HG03469 (cell line): Measurements from ENCODE around the gene FAM168A.

Source experiments
- ATAC-seq: cut with Tn5 transposase; IDR thresholded peaks from one replicate; pipeline ENCODE4 v1.9.1; 2021; ENCODE audit warnings: mild to moderate bottlenecking, moderate library complexity, moderate number of reproducible peaks; ENCODE audit not compliant: unreplicated experiment

Gene FAM168A

GRCh38 chr11:73524774-73525173 lies 73.1 kb downstream of the FAM168A start:
- no peak for ATAC-seq

- ATAC-seq, result no peak
These were observed 76.3 kb downstream of the FAM168A start for GRCh38 chr11:73521621-73522020.

GRCh38 chr11:73520353-73521061 lies 77.4 kb downstream of the FAM168A start:
- ATAC-seq, result no peak

GRCh38 chr11:73519266-73519665 lies 78.6 kb downstream of the FAM168A start:
- ATAC-seq, result no peak

GRCh38 chr11:73518195-73518594 lies 79.7 kb downstream of the FAM168A start:
- no peak for ATAC-seq

- ATAC-seq, result no peak
These were observed 81.8 kb downstream of the FAM168A start for GRCh38 chr11:73516080-73516479.

GRCh38 chr11:73513707-73514106 lies 84.2 kb downstream of the FAM168A start:
- ATAC-seq, result no peak

GRCh38 chr11:73510877-73511276 lies 87.0 kb downstream of the FAM168A start:
- no peak for ATAC-seq

- ATAC-seq, result no peak
These were observed 87.8 kb downstream of the FAM168A start for GRCh38 chr11:73510106-73510505.

- no peak for ATAC-seq
These were observed 88.7 kb downstream of the FAM168A start for GRCh38 chr11:73509188-73509587.

GRCh38 chr11:73508243-73509176 lies 89.4 kb downstream of the FAM168A start:
- no peak for ATAC-seq

- no peak for ATAC-seq
These were observed 90.8 kb downstream of the FAM168A start for GRCh38 chr11:73507086-73507485.

GRCh38 chr11:73506038-73506437 lies 91.9 kb downstream of the FAM168A start:
- no peak for ATAC-seq

- ATAC-seq, result no peak
These were observed 99.6 kb downstream of the FAM168A start for GRCh38 chr11:73498343-73498742.

GRCh38 chr11:73496134-73496533 lies 101.8 kb downstream of the FAM168A start:
- ATAC-seq, result no peak

GRCh38 chr11:73495731-73496130 lies 102.2 kb downstream of the FAM168A start:
- ATAC-seq, result no peak

GRCh38 chr11:73493956-73494598 lies 103.8 kb downstream of the FAM168A start:
- no peak for ATAC-seq

GRCh38 chr11:73481626-73482025 lies 116.3 kb downstream of the FAM168A start:
- no peak for ATAC-seq

- ATAC-seq, result no peak
These were observed 117.2 kb downstream of the FAM168A start for GRCh38 chr11:73480677-73481076.

GRCh38 chr11:73478737-73479347 lies 119.1 kb downstream of the FAM168A start:
- ATAC-seq, result no peak

GRCh38 chr11:73477518-73477917 lies 120.4 kb downstream of the FAM168A start:
- no peak for ATAC-seq
